ENCODE results near the gene CD300H. TPM values are rescaled to one million over a fixed set of nuclear protein-coding genes. Genes with fewer than 3 reads are reported as not detected.
"Not testable (repeated sequence)": the region's sequence is repeated elsewhere in the genome, so short reads cannot be mapped to it uniquely, and the experiment has no call there.

CD300H gene
- total RNA-seq, 1 donor from 2014 or later: not detected

GRCh38 chr17:74582633-74583032, 15.3 kb upstream of the CD300H start:
- Mint-ChIP-seq H3K36me3 (no peaks in the 10 kb centered on the region), H3K4me1 (ENCODE audit: unreplicated experiment) (no peaks in the 10 kb centered on the region), H3K27ac (no peak overlapping the region), H3K4me3 (no peak overlapping the region), H3K9me3 (no peaks in the 10 kb centered on the region), H3K27me3 (peaks cover 11% of the 10 kb centered on the region)
- DNase-seq (ENCODE audit: extremely low spot score, unreplicated experiment): no peak
- no peak for TF ChIP-seq CTCF (conservative IDR thresholded peaks at IDR 0.05)

GRCh38 chr17:74579900-74580299, 12.6 kb upstream of the CD300H start:
- no peaks in the 10 kb centered on the region for H3K36me3 Mint-ChIP-seq
- H3K27me3 Mint-ChIP-seq: peaks cover 17% of the 10 kb centered on the region
- H3K27ac Mint-ChIP-seq: no peak overlapping the region
- no peaks in the 10 kb centered on the region for H3K9me3 Mint-ChIP-seq
- no peak for DNase-seq (ENCODE audit: extremely low spot score, unreplicated experiment)
- H3K4me1 Mint-ChIP-seq (ENCODE audit: unreplicated experiment): no peaks in the 10 kb centered on the region
- H3K4me3 Mint-ChIP-seq: no peak overlapping the region
- no peak for TF ChIP-seq CTCF (conservative IDR thresholded peaks at IDR 0.05)

GRCh38 chr17:74578979-74579378, 11.7 kb upstream of the CD300H start:
- no peak overlapping the region for H3K27ac Mint-ChIP-seq
- no peaks in the 10 kb centered on the region for H3K4me1 Mint-ChIP-seq (ENCODE audit: unreplicated experiment)
- peaks cover 25% of the 10 kb centered on the region for H3K27me3 Mint-ChIP-seq
- no peak for DNase-seq (ENCODE audit: extremely low spot score, unreplicated experiment)
- TF ChIP-seq CTCF (conservative IDR thresholded peaks at IDR 0.05): no peak
- H3K9me3 Mint-ChIP-seq: no peaks in the 10 kb centered on the region
- no peaks in the 10 kb centered on the region for H3K36me3 Mint-ChIP-seq
- H3K4me3 Mint-ChIP-seq: no peak overlapping the region

- Mint-ChIP-seq H3K36me3 (no peaks in the 10 kb centered on the region), H3K27me3 (peaks cover 50% of the 10 kb centered on the region), H3K27ac (no peak overlapping the region), H3K4me1 (ENCODE audit: unreplicated experiment) (no peaks in the 10 kb centered on the region), H3K9me3 (no peaks in the 10 kb centered on the region), H3K4me3 (no peak overlapping the region)
- TF ChIP-seq CTCF (conservative IDR thresholded peaks at IDR 0.05): no peak
- DNase-seq (ENCODE audit: extremely low spot score, unreplicated experiment): no peak
Observed at GRCh38 chr17:74574489-74575142, 7.3 kb upstream of the CD300H start.

- H3K27ac Mint-ChIP-seq; H3K4me3 Mint-ChIP-seq; H3K36me3 Mint-ChIP-seq; DNase-seq (ENCODE audit: extremely low spot score, unreplicated experiment); H3K9me3 Mint-ChIP-seq; H3K4me1 Mint-ChIP-seq (ENCODE audit: unreplicated experiment): not testable (repeated sequence)
- H3K27me3 Mint-ChIP-seq: peaks cover 53% of the 10 kb centered on the region
Observed at GRCh38 chr17:74573635-74574034, 6.3 kb upstream of the CD300H start.

- H3K9me3 Mint-ChIP-seq: no peaks in the 10 kb centered on the region
- H3K36me3 Mint-ChIP-seq: no peaks in the 10 kb centered on the region
- no peak overlapping the region for H3K27ac Mint-ChIP-seq
- no peak for TF ChIP-seq CTCF (conservative IDR thresholded peaks at IDR 0.05)
- no peak for DNase-seq (ENCODE audit: extremely low spot score, unreplicated experiment)
- H3K4me3 Mint-ChIP-seq: no peak overlapping the region
- H3K4me1 Mint-ChIP-seq (ENCODE audit: unreplicated experiment): no peaks in the 10 kb centered on the region
- peaks cover 58% of the 10 kb centered on the region for H3K27me3 Mint-ChIP-seq
Observed at GRCh38 chr17:74573169-74573568, 5.9 kb upstream of the CD300H start.
